GM18868 (cell line): ENCODE data around the gene CCT6A.
"Not testable (repeated sequence)": the region's sequence is repeated elsewhere in the genome, so short reads cannot be mapped to it uniquely, and the experiment has no call there.

Experiments
- ATAC-seq: cut with Tn5 transposase; IDR thresholded peaks from one replicate; pipeline ENCODE4 v1.9.1; 2021; ENCODE audit warnings: mild to moderate bottlenecking, moderate library complexity; ENCODE audit not compliant: unreplicated experiment

Gene CCT6A

GRCh38 chr7:56051339-56052191, at the start of gene CCT6A, which contains the start of gene PSPH:
TSS of gene CCT6A (plus strand) at chr7:56051765. CDS start at chr7:56051849, 84 bp downstream.
TSS of gene PSPH (minus strand) at chr7:56051444. CDS start at chr7:56021212, 30,232 bp downstream.
- peak; percentile 89 for ATAC-seq

GRCh38 chr7:56003749-56004148, 47.8 kb upstream of the CCT6A start:
- no peak for ATAC-seq

DNA sequence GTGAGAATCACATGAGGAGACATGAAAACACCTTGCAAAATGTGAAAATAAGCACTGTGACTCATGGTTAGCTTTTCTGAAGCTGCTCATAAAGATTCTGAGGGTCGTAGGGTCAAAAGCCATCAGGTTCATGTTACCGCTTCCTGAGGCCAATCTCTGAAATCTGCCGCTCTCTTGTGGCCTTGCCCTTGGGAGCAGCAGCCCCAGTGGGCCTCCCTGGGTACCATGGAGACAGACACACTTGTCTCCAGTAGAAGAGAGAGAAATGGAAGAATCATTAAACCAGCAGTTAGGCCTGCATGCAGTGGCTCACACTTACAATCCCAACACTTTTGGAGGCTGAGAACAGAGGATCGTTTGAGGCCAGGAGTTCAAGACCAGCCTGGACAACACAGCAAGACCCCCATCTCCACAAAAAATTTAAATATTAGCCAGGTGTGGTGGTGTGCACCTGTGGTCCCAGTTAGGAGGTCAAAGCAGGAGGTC, 44.4 kb upstream of the CCT6A start:
- no peak for ATAC-seq

GRCh38 chr7:56007891-56008290, 43.7 kb upstream of the CCT6A start:
- ATAC-seq: no peak

DNA sequence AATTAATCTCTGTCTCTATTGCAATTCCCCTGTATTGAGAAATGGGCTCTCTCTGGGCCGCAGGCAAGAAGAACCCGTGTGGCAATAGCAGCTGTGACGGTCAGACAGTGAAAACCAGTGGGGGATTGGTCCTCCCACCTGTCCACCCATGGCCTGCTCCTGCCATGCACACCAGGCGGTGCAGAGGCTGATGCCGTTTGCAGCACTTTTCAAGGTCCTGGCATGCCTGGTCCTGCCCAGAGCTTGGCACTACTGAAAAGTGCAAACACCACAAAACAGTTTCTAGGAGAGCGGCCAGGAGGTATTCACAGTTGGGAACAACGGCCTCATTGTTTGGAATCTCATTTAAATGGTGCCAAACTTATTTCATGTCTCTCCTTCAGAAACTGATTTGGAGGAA, 41.9 kb upstream of the CCT6A start:
- ATAC-seq: no peak

DNA sequence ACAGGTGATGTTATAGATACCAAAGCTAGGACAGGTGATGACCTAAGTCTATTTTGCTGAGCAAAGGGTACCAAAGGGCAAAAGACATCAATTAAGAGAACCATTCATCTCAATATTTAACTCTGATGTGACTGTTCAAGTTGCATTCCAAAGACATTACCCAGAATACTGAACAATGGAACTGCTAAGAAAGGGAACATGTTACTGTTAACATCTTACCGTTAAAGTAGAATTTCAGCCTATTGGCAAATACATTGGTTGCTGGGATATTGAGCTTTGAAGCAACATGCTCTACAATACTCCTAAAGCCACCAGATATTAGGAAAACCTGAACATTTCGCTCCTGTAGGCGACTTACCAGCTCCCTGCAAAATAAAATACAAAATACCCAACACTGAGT, 34.5 kb upstream of the CCT6A start:
- ATAC-seq: not testable (repeated sequence)

DNA sequence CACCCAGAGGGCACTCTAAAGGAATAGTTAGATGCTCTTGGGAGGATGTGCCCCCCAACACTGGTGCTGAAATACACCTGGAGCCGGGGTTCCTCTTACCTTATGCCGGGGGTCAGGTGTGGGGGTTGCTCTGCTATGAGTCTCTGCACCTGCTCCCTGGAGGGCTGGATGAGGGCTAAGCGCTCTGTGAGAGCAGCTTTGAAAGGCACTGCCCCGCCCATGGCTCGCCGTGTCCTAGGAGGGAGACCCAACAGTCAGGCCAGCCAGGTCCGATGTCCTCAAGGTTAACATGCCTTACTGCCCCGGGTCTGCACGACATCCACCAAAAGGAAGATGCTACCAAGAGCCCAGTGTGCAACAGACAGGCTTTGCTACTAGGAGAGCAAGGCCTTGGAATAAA, 32.1 kb upstream of the CCT6A start:
- no peak for ATAC-seq

- no peak for ATAC-seq
Measured at GRCh38 chr7:56023500-56023899, 28.1 kb upstream of the CCT6A start.

GRCh38 chr7:56026538-56026937, 25.0 kb upstream of the CCT6A start:
- ATAC-seq: no peak

- no peak for ATAC-seq
Measured at GRCh38 chr7:56028942-56029630, 22.5 kb upstream of the CCT6A start.

DNA sequence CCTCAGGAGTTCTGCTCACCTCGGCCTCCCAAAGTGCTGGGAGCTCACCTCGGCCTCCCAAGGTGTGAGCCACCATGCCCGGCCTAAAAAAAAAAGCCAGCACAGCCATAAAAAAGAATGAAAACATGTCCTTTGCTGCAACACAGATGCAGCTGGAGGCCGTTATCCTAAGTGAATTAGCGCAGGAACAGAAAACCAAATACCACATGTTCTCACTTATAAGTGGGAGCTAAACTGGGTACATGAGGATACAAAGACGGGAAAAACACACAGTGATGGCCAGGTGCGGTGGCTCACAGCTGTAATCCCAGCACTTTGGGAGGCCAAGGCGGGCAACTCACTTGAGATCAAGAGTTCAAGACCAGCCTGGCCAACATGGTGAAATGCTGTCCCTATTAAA, 21.2 kb upstream of the CCT6A start:
- ATAC-seq: no peak

DNA sequence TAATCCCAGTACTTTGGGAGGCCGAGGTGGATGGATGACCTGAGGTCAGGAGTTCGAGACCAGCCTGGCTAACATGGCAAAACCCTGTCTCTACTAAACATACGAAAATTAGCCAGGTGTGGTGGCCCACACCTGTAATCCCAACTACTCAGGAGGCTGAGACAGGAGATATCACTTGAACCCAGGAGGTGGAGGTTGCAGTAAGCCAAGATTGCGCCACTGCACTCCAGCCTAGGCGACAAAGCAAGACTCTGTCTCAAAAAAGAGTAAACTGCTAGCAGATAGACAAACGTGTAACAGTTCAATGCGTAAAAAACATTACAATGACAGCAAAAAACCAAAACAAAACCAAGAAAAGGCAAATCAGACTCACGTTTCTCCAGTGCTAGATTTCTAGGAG, 20.0 kb upstream of the CCT6A start:
- ATAC-seq: not testable (repeated sequence)

DNA sequence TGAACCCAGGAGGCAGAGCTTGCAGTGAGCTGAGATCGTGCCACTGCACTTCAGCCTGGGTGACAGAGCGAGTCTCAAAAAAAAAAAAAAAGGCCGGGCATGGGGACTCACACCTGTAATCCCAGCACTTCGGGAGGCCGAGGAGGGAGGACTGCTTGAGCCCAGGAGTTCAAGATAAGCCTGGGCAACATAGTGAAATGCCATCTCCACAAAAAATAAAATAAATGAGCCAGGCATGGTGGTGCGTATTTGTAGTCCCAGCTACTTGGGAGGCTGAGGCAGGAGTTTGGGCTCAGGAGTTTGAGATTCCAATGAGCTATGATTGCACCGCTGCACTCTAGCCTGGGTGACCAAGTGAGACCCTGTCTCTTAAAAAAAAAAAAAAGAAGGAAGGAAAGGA, 19.0 kb upstream of the CCT6A start:
- not testable (repeated sequence) for ATAC-seq

GRCh38 chr7:56033671-56034432, 17.7 kb upstream of the CCT6A start:
- ATAC-seq: peak; percentile 98

DNA sequence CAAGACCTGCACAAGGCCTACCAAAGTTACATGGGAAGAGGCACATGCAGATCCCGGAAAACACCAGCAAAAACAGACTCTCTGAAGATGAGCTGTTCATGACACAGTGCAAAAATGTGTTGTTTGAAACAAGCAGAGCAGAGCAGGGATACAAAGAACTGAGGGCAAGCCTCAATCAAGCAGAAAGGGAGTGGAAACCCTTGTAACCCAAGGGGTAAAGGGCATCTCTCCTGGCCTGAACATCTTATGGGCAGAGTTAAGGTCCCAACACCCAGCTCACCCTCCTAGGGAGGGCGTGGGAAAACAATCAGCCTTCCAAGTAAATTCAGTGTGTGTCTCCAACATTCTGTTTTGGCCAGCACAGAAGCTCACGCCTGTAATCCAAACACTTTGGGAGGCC, 10.8 kb upstream of the CCT6A start:
- no peak for ATAC-seq

DNA sequence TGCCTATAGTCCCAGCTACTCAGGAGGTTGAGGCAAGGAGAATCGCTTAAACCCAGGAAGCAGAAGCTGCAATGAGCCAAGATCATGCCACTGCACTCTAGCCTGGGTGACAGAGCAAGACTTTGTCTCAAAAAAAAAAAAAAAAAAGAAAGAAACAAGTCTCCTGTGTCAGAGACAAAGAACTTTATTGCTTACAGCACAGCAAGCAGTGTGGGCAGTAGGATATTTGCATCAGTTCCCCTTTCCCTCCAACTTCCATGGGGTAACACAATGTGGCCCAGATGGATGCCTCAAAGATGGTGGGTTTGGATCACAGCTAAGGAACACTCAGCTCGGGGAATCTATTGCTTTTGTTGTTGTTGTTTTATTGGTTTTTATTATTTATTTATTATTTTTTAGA, 5.8 kb upstream of the CCT6A start:
- not testable (repeated sequence) for ATAC-seq

GRCh38 chr7:56046721-56047445, 4.7 kb upstream of the CCT6A start:
- ATAC-seq: no peak

DNA sequence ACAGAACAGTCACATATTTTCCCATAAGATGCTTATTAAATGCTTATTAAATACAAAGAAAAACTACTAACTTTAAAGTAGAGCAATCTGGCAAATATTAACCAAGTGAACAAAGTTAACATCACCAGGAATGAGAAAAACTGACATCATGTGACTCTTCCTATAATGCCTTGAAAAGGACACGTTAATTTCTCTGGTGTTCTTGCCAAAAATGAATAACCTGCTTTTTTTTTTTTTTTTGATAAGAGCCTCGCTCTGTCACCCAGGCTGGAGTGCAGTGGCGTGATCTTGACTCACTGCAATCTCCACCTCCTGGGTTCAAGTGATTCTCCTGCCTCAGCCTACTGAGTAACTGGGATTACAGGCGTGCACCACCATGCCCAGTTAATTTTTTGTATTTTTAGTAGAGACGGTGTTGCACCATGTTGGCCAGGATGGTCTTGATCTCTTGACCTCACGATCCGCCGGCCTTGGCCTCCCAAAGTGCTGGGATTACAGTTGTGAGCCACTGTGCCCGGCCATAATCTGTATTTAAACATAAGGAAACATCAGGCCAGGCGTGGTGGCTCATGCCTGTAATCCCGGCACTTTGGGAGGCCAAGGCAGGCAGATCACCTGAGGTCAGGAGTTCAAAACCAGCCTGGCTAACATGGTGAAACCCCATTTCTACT, 4.0 kb upstream of the CCT6A start:
- ATAC-seq: not testable (repeated sequence)

- no peak for ATAC-seq
Measured at GRCh38 chr7:56048245-56048644, 3.3 kb upstream of the CCT6A start.

- ATAC-seq: not testable (repeated sequence)
Measured at GRCh38 chr7:56048763-56049162, 2.8 kb upstream of the CCT6A start.
